ENCODE measurements around the gene SH3RF2.
A peak's percentile ranks its signal among the peaks of the same experiment; 100 is the strongest.

The SH3RF2 gene

DNA sequence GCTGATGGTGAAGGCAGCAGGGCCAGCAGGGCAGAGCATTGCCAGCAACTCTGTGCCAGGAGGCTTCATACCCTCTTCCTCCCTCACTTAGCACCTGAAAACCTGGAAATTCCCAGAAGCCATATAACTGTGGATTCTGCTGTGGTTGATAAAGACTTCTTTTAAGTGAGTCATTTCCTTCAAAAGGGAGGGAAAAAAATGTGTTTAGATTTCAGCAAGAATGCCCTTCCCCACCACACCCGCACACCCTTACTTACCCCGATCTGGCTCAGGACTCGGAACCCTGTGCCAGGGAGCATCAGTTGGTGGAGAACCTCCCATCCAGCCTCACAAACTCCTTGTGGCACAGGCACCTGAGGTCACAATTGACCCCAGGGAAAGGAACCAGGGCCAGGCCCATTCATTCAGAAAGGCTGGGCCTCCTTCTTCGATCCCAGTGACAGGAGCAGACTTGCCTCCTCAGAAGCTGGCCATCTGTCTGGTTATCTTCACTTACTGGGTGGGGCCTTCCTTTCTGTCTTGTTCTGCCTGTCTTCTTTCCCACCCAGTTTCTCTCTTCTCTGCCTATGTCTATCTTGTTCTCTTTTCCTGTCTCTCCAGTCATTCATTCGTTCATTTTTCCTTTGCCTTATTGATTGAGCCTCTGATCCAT, 106.4 kb downstream of the SH3RF2 start:
- DNase-seq (ENCODE audit: low spot score) = peak; percentile 54

DNA sequence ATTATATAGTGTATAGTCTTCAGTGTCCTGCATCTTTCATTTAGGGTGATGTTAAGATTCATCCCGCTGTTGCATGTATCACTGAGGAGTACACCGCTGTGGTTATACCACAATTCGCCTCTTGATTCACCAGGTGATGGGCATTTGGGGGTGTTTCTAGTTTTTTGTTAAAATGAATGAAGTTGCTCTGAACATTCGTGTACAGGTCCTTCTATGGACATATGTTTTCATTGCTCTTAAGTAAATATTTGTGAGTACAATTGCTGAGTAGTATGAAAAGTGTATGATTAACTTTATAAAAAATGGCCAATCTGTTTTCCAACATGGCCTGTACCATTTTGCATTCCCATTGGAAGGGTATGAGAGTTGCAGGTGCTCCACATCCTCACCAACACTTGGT, 107.3 kb downstream of the SH3RF2 start:
- DNase-seq (ENCODE audit: low spot score) = no peak

DNA sequence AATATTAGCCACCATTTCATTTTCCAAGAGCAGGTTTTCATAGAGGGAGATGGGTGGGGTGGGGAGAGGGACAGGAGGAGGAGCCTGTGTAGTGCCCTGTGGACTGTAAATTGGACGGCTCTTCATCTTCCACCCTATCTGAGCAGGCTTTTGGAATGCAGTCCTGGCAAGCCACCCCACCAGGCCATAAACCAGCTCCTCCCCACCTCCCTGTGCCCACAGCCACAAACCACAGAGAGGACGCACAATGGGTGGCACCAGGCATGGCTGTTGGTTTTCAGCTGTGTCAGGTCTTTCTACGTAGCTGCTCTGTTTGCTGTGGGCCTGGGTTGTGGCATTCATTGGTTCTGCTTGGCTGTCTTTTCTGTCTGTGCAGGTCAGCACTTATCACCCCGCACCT, 111.0 kb downstream of the SH3RF2 start:
- no peak for DNase-seq (ENCODE audit: low spot score)

DNA sequence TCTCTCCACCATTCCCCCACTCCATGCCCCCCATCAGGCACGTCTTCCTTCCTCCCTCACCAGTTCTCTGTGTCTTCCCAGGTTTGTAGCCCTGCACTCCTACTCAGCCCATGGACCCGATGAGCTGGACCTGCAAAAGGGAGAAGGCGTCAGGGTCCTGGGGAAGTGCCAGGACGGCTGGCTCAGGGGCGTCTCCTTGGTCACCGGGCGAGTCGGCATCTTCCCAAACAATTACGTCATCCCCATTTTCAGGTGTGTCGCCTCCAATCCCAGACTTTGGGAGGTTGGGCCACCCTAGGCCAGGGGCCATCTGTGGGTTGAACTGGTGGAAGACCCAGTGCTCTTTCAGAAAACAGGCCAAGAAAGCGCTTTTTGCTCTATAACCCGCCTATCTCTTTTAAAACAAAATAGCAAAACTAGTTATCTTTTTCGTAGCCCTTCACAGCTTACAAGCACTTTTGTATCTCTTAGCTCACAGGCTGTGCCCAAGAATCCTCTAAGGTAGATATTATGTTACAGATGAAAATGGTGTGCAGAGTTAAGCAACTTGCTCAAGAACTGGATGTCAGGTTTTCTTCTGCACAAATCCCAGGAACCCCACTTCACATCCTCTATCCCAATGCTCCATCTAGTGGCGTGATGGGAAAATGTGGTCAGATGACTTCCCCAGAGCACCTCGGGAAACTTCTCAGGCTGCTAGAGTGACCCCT, 112.8 kb downstream of the SH3RF2 start:
- DNase-seq (ENCODE audit: low spot score) = peak; percentile 82

DNA sequence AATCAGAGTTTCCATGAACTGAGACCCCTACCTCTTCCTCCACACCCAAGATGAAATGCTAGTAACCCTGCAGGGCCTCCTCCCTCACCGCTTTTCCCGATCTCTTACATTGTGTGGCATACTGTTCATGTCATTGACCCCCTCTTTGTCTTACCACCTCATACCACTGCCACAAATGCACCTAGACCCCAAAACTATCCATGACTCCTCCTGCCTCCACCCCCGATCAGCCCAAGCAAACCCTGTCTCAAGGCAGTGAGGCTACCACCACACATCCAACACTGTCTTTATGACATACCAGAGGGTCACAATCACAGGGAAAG, 113.3 kb downstream of the SH3RF2 start:
- no peak for DNase-seq (ENCODE audit: low spot score)

DNA sequence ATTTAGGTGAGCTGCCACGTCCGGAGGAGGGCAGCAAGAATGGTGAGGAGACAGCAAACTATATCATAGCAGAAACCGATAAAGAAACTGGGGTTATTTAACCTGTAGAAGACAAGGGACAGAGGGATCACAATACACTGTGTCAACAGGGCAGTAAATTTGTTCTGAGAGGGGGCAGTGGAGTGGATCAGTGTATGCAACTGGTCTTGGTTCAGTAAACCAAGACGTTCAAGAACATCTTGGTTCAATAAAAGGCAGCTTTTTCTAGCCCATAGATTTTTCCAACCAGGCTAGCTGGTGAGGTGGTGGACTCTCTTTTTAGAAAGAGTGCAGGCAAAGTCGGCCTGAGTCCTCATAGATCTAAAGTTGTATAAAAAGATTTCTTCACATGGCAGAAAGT, 113.7 kb downstream of the SH3RF2 start:
- DNase-seq (ENCODE audit: low spot score) = no peak

DNA sequence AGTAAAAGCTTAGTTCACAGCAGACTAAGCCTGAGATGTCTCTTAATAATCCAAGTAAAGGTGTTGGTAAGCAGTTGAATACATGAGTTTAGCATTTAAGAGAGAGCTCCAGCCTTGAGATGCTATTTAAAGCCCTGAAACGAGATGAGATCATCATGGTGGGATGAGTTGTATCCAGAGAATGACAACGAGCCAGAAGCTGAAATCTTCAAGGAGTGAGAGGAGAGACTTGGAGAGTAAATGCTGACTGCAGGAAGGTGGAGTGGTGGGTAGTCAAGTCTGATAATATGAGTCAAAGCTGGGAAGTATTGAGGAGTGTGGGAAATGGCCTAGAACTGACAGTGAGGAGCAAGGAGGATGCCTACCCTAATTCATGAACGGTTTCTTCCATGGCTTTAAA, 115.3 kb downstream of the SH3RF2 start:
- DNase-seq (ENCODE audit: low spot score) = peak; percentile 62

DNA sequence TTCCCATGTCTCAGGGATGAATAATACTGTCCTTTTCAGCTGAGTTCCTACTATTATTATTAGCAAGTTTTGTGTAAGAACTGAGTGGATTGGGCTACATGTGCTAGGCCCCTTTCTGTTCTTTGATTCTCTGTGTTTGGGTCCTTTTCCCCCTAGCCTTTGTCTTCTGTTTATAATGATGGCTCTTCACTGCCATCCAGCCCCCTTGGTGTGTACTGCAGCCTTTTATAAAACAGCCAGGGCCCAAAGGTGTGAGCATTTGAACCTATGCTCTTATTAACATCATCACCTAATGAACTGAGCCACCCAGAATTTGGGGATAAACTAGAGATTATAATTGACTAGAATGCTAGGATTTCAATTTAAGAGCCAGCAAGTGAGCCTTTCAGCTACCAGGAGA, 116.4 kb downstream of the SH3RF2 start:
- no peak for DNase-seq (ENCODE audit: low spot score)

DNA sequence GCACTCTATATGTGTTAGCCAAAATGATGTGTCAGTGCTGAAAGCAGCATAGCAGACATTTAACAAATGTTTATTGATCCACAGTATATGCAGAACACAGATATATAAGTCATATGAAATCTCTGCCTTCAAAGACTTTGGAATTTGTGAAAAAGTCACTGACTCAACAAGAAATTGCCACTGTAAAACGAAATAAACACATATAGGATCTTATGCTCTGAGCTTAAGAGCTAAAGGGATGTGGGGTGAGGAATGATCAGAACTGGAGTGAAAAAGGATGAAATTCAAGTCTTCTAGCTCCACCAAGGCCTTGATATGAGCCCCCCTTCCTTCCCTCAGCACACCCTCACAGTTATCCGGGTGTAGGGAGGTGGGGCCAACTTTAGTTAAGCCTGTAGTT, 119.1 kb downstream of the SH3RF2 start:
- no peak for DNase-seq (ENCODE audit: low spot score)

DNA sequence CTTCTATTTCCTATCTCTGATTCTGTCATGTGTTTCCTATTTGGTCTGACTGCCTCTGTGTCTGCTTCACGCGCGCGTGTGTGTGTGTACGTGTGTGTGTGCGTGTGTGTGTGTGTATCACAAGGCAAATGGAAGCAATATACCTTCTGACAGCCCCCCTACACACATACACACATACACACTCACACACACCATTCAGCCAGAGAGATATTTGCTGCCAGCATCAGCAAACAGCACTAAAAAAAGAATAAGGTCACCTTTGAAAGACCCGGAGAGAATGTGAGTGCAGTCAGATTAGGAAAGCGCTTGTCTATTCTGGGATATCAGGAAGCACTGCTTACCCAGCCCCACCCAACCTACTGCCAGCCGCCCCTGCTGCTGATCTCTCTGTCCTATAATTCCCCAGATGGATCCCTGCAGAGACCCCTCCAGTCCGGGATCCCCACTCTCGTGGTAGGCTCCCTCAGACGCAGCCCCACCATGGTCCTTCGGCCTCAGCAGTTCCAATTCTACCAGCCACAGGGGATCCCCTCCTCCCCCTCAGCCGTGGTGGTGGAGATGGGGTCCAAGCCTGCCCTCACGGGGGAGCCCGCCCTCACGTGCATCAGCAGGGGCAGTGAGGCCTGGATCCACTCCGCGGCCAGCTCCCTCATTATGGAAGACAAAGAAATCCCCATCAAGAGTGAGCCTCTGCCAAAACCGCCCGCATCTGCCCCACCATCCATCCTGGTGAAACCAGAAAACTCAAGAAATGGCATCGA, 123.3 kb downstream of the SH3RF2 start:
- DNase-seq (ENCODE audit: low spot score) = no peak

DNA sequence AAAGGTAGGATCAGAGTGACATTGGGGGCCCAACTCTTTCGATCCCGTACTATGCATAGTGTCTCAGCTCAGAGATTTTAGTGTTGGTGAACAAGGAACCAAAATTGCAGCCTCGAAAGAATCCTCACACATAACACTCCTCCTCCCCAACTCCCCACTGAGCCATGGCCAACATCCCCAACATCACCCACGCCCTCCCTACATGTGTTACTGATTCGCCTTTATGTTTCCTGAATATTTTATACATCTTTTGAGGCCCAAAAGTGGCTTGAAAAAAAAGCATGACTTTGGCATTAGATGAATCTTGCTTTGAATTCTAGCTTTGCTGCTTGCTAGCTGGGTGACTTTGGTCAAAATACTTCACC, 123.8 kb downstream of the SH3RF2 start:
- no peak for DNase-seq (ENCODE audit: low spot score)

DNA sequence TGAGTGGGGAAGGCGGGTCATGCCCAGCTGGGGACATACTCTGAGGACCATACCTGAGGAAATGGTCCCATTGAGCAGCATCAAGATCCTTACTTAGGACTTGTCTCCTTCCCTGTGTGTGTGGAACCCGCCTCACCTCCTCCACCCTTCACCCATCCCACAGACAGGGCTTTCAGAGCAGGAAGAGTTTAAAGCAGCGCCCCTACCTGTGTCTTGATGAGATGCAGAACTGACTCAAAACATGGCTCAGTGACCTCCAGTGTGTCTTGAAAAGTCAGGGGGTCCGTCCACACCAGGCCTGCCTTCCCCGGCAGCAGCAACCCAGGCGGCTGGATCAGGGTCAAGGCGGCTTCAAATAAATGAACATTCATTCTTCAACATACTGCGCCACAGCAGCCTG, 130.6 kb downstream of the SH3RF2 start:
- no peak for DNase-seq (ENCODE audit: low spot score)

DNA sequence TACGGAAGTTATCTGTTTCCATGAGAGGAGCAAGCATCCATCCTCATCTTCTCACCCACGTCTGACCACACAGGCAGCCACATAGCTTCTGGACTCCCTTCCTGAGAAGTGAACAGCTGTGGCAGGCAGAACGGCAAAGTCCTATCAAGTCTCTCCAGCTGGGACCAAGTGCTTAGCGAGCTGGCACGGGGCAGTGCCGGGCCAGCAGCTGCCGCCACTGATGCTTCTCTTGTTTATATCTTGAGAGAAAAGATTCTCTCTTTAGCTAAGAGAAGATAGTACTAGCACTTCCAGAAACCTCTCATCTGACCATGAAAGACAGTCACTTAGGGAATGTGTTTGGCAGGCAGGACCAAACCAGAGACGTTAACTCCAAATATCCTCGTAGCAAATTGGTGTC, 131.8 kb downstream of the SH3RF2 start:
- DNase-seq (ENCODE audit: low spot score) = no peak

DNA sequence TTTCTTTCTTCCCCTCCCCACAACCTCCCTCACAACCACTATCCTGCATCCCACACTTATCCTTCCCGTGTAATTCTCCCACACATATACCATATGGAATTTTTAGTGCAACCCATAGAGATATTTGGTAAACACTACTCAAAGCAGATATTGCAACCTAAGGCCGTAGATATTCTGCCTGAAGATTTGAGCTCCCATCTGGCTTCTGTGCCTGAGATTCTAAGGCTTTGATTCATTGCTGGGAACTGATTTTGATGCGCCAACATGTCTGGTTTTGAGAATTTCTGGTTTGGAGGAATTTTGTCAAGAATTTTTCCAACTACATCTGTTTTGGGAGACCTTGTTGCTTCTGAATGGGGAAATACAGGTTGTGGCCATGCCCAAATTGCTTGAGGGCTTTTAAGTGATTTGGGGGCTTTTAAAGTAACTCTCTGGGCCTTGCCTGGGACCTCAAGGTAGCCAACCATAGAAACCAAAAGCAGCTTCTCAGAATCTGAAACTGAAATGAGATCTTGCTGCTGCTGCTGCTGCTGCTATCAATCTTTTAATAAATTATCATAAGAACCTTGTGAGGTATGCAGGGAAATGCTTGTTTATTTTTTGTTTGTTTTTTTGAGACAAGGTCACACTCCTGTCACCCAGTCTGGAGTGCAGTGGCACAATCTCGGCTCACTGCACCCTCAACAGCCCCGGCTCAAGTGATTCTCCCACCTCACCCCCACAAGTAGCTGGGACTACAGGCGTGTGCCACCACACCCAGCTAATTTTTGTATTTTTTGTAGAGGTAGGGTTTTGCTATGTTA, 132.8 kb downstream of the SH3RF2 start:
- DNase-seq (ENCODE audit: low spot score) = no peak

DNA sequence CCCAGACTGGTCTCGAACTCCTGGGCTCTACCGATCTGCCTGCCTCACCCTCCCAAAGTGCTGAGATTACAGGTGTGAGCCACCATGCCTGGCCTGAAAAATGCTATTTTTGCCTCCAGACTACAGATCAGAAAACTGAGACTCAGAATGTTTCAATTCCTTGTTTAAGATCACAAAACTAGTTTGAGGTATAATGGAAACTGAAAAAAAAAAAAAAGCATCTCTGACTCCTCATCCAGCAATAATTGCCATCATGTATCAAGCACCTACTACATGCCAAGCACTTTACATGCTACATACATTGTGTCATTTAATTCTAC, 133.4 kb downstream of the SH3RF2 start:
- no peak for DNase-seq (ENCODE audit: low spot score)

DNA sequence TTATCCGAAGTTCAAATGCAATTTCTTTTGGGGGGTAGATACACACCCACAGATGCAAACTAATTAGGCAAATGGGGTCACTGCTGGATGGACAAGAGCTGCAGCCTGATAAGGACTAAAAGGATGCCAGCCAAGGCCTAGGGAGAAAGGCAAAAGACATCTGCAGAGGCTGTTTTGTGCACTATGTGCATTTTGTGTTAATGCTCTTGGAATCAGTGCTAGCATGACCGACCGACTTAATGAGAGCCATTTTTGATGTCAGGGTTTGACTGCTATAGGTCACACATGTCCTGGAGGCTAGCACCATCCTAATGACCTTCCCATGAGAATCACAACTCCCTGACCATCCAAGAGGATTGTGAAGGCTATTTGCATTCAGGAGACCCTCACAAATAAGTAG, 134.4 kb downstream of the SH3RF2 start:
- DNase-seq (ENCODE audit: low spot score) = no peak

DNA sequence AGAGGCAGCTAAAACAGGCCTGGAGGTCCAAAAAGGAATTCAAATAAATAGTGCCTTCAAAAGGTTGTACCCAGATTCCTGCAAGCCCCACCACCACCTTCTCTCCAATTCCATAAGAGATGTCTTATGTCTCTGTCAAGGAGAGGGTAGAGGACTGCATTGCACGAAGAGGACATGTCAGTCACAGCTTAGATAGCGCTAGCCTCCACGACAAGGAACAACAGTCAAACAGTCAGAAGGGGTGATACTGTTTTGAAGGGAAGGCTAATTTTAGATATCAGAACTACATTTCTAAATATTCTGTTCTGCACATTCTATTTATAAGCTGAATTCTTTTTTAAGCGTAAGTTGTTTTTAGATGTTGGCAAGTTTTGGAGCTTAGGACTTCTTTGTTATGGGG, 134.8 kb downstream of the SH3RF2 start:
- DNase-seq (ENCODE audit: low spot score) = no peak

DNA sequence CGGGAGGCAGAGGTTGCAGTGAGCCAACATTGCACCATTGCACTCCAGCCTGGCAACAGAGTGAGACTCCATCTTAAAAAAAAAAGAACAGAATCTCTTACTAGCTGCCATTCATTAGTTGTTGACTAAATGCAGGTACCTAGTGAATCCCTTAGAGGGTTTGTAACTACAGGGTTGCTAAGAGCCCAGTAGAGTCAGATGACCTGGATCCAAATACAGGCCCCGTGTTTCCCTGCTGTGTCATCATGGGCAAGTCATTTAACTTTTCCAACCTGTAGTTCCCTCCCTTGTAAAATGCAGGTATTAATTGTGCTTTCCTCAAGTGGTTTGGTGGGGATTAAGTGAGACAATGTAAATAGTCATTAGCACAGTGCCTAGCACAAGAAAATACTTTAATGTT, 136.2 kb downstream of the SH3RF2 start:
- DNase-seq (ENCODE audit: low spot score) = no peak

DNA sequence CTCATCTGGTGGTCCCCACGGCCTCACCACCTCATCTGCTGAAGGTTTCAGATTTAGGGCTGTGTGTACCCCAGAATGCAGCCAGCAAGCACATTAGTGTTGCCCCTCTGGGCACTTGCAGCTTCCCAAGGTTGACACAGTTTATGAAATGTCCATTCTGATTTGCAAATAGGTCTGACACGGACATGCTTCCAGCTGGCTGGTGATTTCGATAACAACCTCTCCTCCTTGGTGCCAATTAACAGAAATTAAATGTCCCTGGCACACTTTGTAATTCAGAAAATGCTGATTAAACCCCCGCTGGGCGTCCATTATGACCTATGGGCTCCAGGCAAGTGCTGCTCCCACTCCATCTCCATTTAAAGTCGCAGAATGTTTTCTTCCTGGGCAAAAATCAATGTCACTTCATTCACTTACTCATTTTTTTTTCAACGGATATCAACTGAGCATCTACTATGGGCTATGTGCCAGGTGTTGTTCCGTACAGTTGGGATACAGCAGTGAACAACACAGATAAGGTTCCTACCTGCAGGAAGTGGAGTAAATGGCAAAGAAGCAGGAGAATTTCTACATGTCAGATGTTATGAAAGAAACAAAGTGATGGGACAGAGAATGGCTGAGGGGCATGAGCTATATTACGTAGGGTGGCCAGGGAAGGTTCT, 137.0 kb downstream of the SH3RF2 start:
- DNase-seq (ENCODE audit: low spot score) = no peak

DNA sequence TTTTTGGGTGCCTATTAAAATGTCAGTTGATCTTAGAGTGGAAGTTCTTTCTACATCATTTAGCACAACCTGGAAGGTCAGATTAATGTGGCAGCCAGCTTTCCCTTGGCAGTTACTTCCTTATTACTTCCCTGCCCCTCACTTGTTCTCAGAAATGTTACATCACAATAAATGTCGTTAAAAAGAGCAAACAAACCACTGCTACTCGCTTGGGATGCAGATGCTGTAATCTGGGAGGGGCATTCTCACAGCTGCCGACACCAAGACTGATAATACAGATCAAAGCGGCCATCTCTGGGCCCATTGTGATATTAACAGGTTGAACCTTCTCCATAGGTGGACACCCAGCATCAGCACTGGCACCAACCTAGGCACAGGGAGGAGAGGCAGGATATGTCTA, 139.7 kb downstream of the SH3RF2 start:
- no peak for DNase-seq (ENCODE audit: low spot score)

DNA sequence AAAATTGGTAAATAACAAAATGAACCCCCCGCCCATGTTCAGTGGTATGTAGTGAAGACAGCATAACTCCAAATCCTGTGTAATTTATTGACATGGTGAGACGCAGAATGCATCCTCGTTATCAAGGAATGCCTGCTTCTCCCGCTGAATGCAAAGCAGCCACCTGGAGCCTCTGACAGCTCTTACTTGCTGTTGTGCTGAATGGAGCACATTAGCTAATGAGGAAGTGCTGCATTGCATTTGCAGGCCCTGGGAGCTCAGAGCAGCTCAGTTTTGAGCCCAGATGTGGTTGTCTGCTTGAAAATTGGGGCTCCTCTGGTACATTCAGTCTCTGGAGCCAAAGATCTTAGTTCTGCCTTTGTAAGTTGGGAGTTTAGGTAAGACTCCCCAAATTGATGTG, 140.1 kb downstream of the SH3RF2 start:
- no peak for DNase-seq (ENCODE audit: low spot score)

DNA sequence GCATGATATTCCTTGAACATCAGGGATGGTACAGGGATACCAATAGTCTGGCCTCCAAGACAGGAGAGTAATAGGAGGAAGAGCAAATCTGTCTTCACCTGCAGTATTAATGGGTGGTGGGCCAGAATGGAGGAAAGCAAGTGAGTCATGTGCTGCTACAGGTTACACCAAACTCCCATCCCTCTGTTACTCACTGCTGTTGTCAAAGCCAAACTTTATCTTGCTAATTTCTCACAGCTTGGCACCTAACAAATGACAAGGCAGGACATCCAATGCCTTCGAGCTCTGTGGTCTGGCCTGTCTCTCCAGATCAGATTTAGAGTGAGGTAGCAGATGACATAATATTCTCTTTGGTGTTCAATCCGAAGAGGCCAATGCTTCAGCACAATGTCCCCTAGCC, 142.2 kb downstream of the SH3RF2 start:
- DNase-seq (ENCODE audit: low spot score) = no peak
